SH-SY5Y (cell line): Measurements from ENCODE around the gene LRRN2.

Experiments used
- GATA2 ChIP-seq: IDR thresholded peaks from 2 replicates; pipeline ENCODE4 v1.6.1; 2011; ENCODE audit warnings: mild to moderate bottlenecking, low read depth, low read length
- GATA3 ChIP-seq: IDR thresholded peaks from 2 replicates; pipeline ENCODE4 v1.6.1; 2011; ENCODE audit warnings: low read depth, mild to moderate bottlenecking, low read length, moderate library complexity

DNA sequence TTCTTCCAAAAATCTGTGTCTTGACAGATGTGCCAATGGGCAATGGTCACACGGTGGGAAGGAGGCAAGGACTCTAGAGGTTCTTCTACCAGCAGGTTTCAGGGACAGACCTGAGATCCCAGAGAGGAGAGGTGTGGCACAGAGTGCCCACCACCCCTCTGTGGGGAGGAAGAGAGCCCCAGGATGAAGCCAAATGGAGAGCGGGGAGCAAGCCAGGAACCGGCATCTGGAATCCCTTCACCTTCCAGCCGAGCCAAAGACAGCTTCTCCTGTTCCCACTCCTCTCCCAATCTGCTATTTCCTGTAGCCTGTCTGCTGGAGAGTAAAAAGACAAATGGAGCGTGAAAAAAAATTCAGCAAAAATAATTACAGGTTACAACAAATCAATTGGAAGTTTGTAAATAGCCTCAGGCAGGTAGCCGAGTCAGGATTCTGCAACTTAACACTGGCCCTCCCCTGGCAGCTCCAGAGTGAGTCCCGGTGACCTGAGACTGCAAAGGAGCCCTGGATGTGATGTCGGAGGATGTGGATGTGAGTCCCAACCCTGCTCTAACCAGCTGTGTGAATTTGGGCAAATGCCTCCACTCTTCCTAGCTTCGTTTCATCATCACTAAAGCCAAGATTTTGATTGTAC, 45.4 kb upstream of the LRRN2 start:
- TF ChIP-seq GATA3 (no peak), GATA2 (no peak)
